Measurements from ENCODE around the gene CNTROB.

Gene CNTROB

DNA sequence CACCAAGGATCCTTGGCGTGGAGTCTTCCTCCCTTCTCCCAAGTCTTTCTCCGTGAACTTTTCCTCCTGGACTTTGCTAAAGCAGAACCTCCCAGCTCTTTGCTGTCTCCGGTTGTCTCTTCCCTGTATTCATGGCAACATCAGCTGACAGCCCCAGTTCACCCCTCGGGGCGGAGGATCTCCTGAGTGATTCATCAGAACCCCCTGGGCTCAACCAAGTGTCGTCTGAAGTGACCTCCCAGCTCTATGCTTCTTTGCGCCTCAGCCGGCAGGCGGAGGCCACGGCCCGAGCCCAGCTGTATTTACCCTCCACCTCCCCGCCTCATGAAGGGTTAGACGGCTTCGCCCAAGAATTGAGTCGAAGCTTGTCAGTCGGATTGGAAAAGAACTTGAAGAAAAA is 943 bp downstream of the CNTROB start:
- 0 out of 2 replicates have a peak, but pooled peaks have one; percentile 10 for TF ChIP-seq CTCF (IDR thresholded peaks at IDR 0.05; ENCODE audit: borderline replicate concordance, insufficient read depth, low read depth, low read length)
- H3K4me3 ChIP-seq (ENCODE audit: low read depth, low read length), result peak overlapping the region; percentile 95

- TF ChIP-seq CTCF (IDR thresholded peaks at IDR 0.05; ENCODE audit: borderline replicate concordance, insufficient read depth, low read depth, low read length), result no peak
- H3K4me3 ChIP-seq (ENCODE audit: low read depth, low read length), result no peak overlapping the region
Measured at GRCh38 chr17:7935859-7936258, 3.9 kb downstream of the CNTROB start.

GRCh38 chr17:7940034-7940433 is 8.0 kb downstream of the CNTROB start:
- no peak overlapping the region for H3K4me3 ChIP-seq (ENCODE audit: low read depth, low read length)
- no peak for TF ChIP-seq CTCF (IDR thresholded peaks at IDR 0.05; ENCODE audit: borderline replicate concordance, insufficient read depth, low read depth, low read length)

DNA sequence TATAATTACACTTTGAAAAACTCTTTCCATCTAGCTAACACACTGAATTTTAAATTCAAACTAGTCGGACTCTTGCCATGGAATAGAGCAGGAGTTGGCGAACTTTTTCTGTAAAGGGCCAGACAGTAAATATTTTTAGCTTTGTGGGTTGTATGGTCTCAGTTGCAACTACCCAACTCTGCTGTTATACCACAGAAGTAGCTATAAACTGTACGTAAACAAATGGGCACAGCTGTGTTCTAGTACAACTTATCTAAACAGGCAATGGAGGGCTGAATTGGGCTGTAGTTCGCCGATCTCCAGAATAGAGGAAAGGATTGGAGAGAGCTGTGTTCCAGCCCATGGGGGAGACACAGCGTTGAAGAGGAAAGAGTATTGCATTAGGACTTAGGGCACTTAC is 8.7 kb downstream of the CNTROB start:
- no peak for TF ChIP-seq CTCF (IDR thresholded peaks at IDR 0.05; ENCODE audit: borderline replicate concordance, insufficient read depth, low read depth, low read length)
- no peak overlapping the region for H3K4me3 ChIP-seq (ENCODE audit: low read depth, low read length)

- TF ChIP-seq CTCF (IDR thresholded peaks at IDR 0.05; ENCODE audit: borderline replicate concordance, insufficient read depth, low read depth, low read length), result no peak
- H3K4me3 ChIP-seq (ENCODE audit: low read depth, low read length), result no peak overlapping the region
Measured at GRCh38 chr17:7943291-7943690, 11.3 kb downstream of the CNTROB start.

- TF ChIP-seq CTCF (IDR thresholded peaks at IDR 0.05; ENCODE audit: borderline replicate concordance, insufficient read depth, low read depth, low read length), result no peak
- no peak overlapping the region for H3K4me3 ChIP-seq (ENCODE audit: low read depth, low read length)
Measured at GRCh38 chr17:7944326-7944725, 12.3 kb downstream of the CNTROB start.

- TF ChIP-seq CTCF (IDR thresholded peaks at IDR 0.05; ENCODE audit: borderline replicate concordance, insufficient read depth, low read depth, low read length), result no peak
- no peak overlapping the region for H3K4me3 ChIP-seq (ENCODE audit: low read depth, low read length)
Measured at GRCh38 chr17:7945651-7946050, 13.6 kb downstream of the CNTROB start.
